ENCODE data around the gene C1orf159.
"Not testable (repeated sequence)": the region's sequence is repeated elsewhere in the genome, so short reads cannot be mapped to it uniquely, and the experiment has no call there.

Gene C1orf159

GRCh38 chr1:1079408-1080121 is 36.3 kb downstream of the C1orf159 start:
- no peak for DNase-seq

- DNase-seq: not testable (repeated sequence)
These were observed 38.5 kb downstream of the C1orf159 start for GRCh38 chr1:1077396-1077795.

GRCh38 chr1:1075148-1075935 is 40.5 kb downstream of the C1orf159 start:
- DNase-seq: no peak

- no peak for DNase-seq
These were observed 41.2 kb downstream of the C1orf159 start for GRCh38 chr1:1074631-1075147.

GRCh38 chr1:1073743-1074587 is 41.9 kb downstream of the C1orf159 start, which contains the start of gene RNF223:
RNF223 (minus strand) TSS chr1:1074306; CDS start chr1:1072566, 1,740 bp downstream.
- DNase-seq: no peak

- DNase-seq: no peak
These were observed 42.8 kb downstream of the C1orf159 start for GRCh38 chr1:1072849-1073742.

- DNase-seq: no peak
These were observed 43.5 kb downstream of the C1orf159 start for GRCh38 chr1:1072299-1072848.

- no peak for DNase-seq
These were observed 44.2 kb downstream of the C1orf159 start for GRCh38 chr1:1071486-1072298.

GRCh38 chr1:1069711-1070676 is 45.9 kb downstream of the C1orf159 start:
- DNase-seq: no peak

GRCh38 chr1:1069056-1069710 is 46.7 kb downstream of the C1orf159 start:
- DNase-seq: peak; percentile 88

- DNase-seq: peak; percentile 62
These were observed 47.3 kb downstream of the C1orf159 start for GRCh38 chr1:1068517-1069055.

- no peak for DNase-seq
These were observed 47.9 kb downstream of the C1orf159 start for GRCh38 chr1:1067860-1068516.

- no peak for DNase-seq
These were observed 48.5 kb downstream of the C1orf159 start for GRCh38 chr1:1067284-1067859.

GRCh38 chr1:1066403-1067283 is 49.2 kb downstream of the C1orf159 start:
- DNase-seq: no peak

GRCh38 chr1:1065940-1066304 is 50.0 kb downstream of the C1orf159 start:
- DNase-seq: not testable (repeated sequence)

GRCh38 chr1:1065265-1065939 is 50.5 kb downstream of the C1orf159 start:
- no peak for DNase-seq

All from effector CD8-positive, alpha-beta T cell (primary cell).